HT1080 (cell line): ENCODE results near the gene MIGA2. TPM values are rescaled to one million over a fixed set of nuclear protein-coding genes. Genes with fewer than 3 reads are reported as not detected.
"Not testable (repeated sequence)": the region's sequence is repeated elsewhere in the genome, so short reads cannot be mapped to it uniquely, and the experiment has no call there.

ENCODE experiments used
- DNase-seq: peaks from one replicate; pipeline ENCODE4 v3.0.0-alpha.2; 2015; ENCODE audit warnings: low read depth
- total RNA-seq: library from RNA; depleted of rRNA; stranded (reverse); fragments of >200 nt; shearing (Covaris generic); gene quantifications from 2 replicates; pipeline ENCODE4 v1.2.3, GENCODE V29; 2014

MIGA2 gene
- total RNA-seq, 1 experiment from 2014 or later, result 12.8 TPM

- DNase-seq, result no peak
Observed at GRCh38 chr9:129098328-129098727, 61.9 kb downstream of the MIGA2 start.

DNA sequence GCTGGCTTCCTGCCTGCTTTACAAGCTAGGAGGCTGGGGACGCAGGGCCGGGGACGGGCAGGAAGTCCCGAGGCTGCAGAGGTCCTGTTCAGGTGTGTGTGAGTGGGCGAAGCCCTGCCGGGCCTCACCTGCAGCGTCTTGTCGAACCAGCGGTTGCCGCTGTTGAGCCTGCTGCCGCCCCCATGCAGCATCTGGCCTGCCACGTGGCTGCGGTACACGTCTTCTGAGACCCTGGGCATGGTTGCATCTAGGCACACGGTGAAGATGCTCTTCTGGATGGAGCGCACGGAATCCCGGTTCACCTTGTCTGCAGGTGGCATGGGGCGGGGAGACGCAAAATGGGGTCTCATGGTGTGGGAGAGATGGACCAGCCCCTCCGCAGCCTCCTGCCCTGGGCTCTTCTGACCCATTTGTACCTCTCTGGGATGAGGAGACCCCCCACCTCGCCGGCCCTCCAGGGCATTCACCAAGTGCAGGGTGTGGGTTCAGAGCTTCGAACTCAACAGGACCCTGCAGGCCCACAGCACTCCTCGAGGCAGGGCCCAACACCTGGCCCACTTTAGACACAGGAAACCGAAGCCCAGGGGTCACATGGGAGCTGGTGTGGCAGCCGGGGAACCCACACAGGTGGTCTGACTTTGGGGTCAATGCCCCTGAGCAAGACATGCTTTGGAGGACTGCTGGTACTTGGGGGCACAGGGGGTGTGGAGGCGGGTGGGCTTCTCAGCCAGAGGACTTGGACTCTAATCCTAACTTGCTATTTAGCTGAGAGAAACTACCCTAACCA, 64.2 kb downstream of the MIGA2 start:
- DNase-seq, result no peak

GRCh38 chr9:129101279-129101678, 64.9 kb downstream of the MIGA2 start:
- DNase-seq, result no peak

DNA sequence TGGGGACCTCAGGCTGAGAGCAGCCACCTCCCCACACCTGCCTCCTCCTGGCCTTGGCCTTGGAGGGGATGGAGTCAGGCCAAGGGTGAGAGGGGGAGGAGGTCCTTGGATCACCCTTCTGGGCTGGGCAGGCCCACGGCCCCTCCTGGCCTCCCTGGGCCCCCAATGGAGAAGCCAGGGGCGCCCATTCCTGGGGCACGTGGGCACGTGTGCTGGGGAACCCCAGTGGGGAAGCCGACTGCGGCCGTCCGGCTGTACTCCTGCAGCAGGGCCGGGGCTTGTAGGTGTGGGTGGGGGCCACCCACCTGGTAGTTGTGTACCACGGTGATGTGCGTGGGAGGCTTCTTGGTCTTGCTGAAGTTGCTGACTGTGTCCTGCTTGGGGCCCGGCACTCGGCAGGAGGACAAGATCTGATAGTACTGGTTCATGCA, 65.7 kb downstream of the MIGA2 start:
- no peak for DNase-seq

GRCh38 chr9:129102791-129103594, 66.6 kb downstream of the MIGA2 start:
- DNase-seq, result peak; percentile 36

GRCh38 chr9:129103595-129103965, 67.2 kb downstream of the MIGA2 start:
- no peak for DNase-seq

DNA sequence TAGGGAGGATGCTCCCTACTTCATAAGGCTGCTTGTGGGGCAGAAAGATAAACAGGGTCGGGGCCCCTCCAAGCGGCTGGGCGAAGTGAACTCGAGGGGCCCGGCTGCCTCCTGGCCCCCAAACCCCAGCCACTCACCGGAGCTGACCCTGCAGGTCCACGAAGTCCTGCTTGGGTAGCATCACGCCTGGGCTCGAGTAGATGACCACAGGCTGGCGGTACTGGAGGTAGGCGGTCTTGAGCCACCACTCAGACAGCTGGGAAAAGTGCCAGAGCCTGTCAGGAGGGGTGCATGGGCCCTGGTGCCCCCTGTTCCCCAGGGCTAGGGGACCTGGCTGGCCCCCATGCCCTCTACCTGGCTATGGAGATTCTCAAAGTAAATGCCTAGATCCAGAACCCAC, 67.6 kb downstream of the MIGA2 start:
- DNase-seq, result no peak

DNA sequence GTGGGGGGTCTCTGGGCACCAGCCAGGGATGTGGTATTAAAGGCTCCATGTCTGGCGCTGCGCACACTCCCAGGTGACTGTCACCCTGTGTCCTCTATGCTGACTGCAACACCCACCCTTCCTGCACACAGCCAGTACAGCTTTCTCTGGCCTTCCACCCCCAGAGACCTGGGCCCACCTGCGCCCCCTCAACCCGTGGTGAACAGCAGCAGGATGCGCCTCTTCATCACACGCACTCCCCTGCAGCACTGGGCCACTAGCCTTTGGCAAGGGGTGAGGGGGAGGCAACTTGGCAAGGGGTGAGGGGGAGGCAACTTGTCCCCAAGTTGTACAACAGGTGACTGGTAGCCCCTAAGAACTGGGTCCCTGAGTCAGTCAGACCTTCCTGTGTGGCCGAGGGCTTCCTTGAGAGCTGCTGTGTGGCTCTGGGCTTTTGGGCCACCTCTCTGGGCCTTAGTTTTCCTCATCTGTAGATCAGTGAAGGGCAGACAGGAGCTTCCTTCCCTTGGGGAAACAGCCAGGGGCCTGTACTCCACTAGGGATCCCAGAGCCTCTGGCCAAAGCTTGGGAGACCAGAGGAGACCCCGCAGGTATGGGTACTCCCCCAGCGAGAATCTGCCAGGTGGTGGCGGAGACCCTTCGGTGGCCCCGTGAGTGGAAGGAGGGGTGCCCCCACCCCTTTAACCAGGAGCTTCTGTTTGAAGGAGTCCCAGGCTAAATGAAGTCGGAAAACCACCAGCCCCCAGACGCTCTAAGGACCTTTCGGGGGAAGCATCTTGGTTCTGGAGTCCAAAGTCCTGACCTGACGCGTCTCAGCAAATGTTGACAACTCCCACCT, 69.7 kb downstream of the MIGA2 start:
- DNase-seq, result no peak

DNA sequence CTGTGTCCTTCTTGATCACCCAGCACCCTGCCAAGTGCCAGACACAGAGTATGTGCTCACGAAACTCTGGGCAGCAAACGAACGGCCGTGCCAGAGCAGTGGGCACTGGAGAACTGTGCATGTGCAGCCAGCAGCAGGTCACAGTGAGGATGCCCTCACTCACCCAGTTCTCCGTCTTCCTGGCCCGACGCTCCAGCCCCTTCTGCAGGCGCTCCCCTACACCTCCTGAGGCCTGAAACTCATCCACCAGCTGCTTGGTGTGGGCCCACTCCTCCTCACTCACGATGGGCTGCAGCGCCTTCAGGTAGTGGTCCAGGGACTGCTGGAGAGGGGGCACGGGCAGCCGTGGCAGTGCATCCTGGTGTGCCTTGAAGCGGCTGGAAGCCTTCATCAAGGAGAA, 71.2 kb downstream of the MIGA2 start:
- no peak for DNase-seq

DNA sequence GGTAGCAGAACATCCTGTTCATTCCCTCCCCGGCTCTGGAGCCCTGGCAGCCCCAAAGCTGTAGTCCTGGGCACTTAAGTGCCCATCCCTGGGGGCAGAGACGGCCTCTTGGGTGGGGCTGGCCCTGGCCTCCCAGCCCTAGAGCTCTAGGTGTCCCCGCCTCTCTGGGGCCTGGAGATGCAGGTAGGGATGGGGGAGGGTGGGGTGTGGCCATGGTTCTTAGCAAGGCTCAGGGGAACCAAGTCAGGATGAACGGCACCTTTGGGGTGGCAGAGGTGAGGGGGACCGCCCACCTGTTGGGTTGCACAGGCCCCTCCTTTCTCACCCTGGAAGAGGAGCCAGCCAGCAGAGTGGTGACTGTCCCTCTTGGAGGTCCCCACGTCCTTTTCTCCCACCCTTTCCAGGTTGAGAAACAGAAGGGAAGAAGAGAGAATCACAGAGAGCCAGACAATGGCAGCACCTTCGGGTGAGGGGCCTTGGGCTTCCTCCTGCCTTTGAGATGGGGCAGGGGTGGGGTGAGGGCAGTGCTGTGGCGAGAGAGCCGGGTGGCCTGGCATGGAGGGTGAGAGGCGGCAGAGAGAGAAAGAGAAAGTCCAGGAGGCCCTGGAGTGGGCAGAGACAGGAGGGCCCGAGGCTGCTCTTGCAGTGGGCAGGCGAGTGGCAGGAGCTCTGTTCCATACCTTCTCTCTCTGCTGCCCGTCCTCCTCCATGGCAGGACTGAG, 71.8 kb downstream of the MIGA2 start:
- DNase-seq, result no peak

DNA sequence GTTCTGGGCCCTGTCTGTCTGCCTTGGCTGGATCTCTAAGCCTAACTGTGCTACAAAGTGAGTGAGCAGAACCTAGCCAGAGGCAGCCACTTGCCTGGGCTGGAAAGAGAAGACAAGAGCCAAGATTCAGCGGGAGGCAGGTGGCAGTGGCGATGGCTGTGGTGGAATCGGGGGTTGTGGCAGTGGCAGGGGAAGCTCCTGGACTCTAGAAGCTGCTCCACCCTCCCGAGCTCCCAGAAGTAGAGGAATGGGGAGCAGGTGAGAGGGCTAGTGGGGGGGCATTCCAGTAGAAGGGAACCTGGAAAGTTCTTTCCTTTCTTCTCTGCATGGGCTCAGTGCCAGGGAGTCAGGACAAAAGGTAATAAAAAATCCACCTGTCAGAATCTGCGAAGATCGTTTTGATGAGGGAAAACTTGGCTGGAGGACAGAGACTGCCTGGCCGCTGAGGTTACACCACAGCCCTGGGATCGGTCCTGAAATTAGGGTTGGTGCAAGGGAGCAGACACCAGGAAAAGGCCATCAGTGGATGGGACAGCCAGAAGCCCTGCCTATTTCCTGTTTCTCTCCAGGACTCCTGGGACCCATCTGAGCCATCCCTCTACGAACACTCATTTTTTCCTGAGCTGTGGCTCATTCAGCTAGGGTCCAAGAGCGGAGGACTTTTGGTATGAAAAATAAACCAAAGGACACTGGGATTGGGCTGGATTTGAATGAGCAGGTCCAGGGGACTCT, 72.5 kb downstream of the MIGA2 start:
- DNase-seq, result no peak

GRCh38 chr9:129109537-129109903, 73.1 kb downstream of the MIGA2 start:
- DNase-seq, result no peak

GRCh38 chr9:129109952-129110739, 73.7 kb downstream of the MIGA2 start:
- DNase-seq, result peak; percentile 13

DNA sequence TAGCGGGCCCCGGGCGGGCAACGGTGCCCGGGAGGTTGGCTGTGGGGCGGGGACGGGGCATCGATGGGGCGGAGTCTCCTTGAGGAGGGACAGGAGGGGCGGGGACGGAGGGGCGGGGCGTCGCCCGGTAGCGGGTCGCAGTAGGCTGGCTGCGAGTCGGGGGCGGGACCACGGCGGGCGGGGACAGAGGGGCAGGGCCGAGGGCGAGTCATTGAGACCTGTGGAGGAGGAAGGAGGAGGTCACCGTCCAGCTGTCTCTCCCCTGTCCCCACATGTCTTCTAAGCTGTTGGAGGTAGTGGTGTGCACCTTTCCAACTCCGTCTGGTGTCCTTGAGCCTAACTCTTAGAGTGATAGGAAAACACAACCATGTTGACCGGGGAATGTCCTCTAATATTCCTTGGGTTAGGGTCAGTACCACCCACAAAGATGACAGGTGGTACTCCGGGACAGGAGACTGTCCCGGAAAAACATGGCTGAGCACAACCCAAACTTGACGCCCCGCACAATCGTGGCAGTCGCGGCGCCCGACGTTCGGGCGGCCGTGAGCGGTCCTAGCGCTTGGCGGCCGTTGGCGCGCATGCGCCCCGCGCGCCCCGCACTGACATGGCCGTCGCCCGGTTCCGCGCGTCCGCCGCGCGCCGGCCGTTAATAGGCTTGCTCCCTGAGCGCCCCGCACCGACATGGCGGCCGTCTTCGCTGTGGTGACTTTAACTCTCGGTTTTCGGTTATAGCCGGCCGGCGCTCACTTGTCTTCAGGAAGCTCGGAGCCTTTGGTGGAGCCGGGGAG, 74.5 kb downstream of the MIGA2 start, which contains the start of the genes CRAT and PTPA:
CRAT (minus strand) TSS at position 54 of the 788 bp plus-strand sequence. CDS start 284 bp downstream, outside the sequence.
PTPA (plus strand) TSS at position 676 of the 788 bp plus-strand sequence. CDS start 186 bp downstream, outside the sequence.
- DNase-seq, result peak; percentile 78

DNA sequence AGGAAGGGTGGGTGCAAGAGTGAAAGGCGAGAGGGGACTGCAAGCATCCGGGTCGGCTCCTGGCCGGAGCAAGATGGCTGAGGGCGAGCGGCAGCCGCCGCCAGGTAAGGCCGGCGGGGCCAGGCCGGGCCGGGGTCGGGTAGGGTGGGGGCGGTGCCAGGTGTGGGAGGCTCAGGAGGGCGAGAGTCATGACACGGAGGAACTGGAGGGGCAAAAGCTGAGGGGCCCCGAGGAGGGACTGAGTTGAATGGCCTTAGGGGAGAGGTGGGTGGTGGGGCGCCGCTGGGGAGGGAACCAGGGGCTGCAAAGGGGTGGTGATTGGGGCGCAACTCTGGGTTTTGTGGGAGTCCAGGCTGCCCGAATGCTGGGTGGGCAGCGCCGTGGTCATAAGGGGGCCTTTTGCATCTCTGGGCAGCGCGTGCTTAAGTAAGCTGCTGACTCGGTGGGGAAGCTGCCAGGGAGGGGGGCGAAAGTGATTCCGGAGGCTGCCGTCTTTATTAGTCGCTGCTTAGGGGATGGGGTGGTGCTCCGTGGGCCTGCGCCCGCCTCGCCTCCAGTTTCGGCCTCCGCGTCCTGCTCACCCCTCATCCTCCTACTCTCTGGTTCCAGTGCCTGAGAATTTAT, 75.2 kb downstream of the MIGA2 start:
- peak; percentile 34 for DNase-seq

DNA sequence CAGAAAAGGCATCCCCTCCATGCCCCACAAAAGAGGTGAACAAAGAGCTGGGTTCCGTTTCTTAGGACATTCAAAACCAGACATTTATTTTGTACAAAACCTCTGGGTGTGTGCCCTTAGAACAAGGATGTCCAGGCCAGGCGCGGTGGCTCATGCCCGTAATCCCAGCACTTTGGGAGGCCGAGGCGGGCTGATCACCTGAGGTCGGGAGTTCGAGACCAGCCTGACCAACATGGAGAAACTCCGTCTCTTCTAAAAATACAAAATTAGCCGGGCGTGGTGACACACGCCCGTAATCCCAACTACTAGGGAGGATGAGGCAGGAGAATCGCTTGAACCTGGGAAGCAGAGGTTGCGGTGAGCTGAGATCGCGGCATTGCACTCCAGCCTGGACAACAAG, 76.1 kb downstream of the MIGA2 start:
- not testable (repeated sequence) for DNase-seq

GRCh38 chr9:129113645-129114304, 77.3 kb downstream of the MIGA2 start:
- no peak for DNase-seq
